IMR-90 (cell line): ENCODE data around the gene HNRNPA3.

Experiments used
- CEBPB ChIP-seq: IDR thresholded peaks from 2 replicates; pipeline ENCODE4 v1.6.1; 2012; ENCODE audit warnings: low read depth, low read length, improper control_type of control experiment
- CTCF ChIP-seq: conservative IDR thresholded peaks from 2 replicates; pipeline ENCODE4 v1.5.1; 2012; ENCODE audit warnings: mild to moderate bottlenecking, low read depth, low read length, improper control_type of control experiment
- POLR2A ChIP-seq: IDR thresholded peaks from 2 replicates; pipeline ENCODE4 v1.6.1; 2012; ENCODE audit warnings: mild to moderate bottlenecking, low read depth, low read length

- TF ChIP-seq CTCF (no peak), CEBPB (peak; percentile 94), POLR2A (peak; percentile 66; the same call in 1 of the 2 replicates)
Measured at GRCh38 chr2:177212891-177213856, 580 bp downstream of the HNRNPA3 start.
